K562 (cell line): ENCODE measurements around the gene PCBD1. TPM values are rescaled to one million over a fixed set of nuclear protein-coding genes. Genes with fewer than 3 reads are reported as not detected.

Source experiments
- BACH1 ChIP-seq: fragments of 200-800 bp; sonication (Bioruptor generic); IDR thresholded peaks from 2 replicates; pipeline ENCODE4 v1.6.1; 2016; ENCODE audit warnings: missing genetic modification characterization, missing compliant biosample characterization
- BCL6 ChIP-seq: fragments of 250-450 bp; sonication (Bioruptor Pico); IDR thresholded peaks from 2 replicates; pipeline ENCODE4 v1.4.0; 2020
- C11orf30 ChIP-seq: fragments of 450-650 bp; IDR thresholded peaks from 2 replicates; pipeline ENCODE4 v1.6.1; 2016; ENCODE audit warnings: low read depth, mild to moderate bottlenecking
- CBX5 ChIP-seq: IDR thresholded peaks from 2 replicates; pipeline ENCODE4 v1.6.1; 2014; ENCODE audit warnings: low read depth, borderline replicate concordance
- CHAMP1 ChIP-seq: fragments of 450-650 bp; IDR thresholded peaks from 2 replicates; pipeline ENCODE4 v1.6.1; 2016; ENCODE audit warnings: mild to moderate bottlenecking
- CXXC5 ChIP-seq: fragments of 250-450 bp; sonication (Bioruptor Pico); IDR thresholded peaks from 2 replicates; pipeline ENCODE4 v1.8.0; 2022; ENCODE audit warnings: inconsistent platforms, mild to moderate bottlenecking, moderate library complexity
- FOXA3 ChIP-seq, 2 experiments: fragments of 450-650 bp in 1 of 2; sonication (generic) in 1 of 2; formaldehyde crosslinking; IDR thresholded peaks in 1 of 2; conservative IDR thresholded peaks in 1 of 2; 2 replicates each; pipeline versions ENCODE4 v1.4.0 to v1.8.0; 2020 to 2022; ENCODE audit warnings: mild to moderate bottlenecking in 2 of 2, missing genetic modification reagents in 1 of 2
- HDGF ChIP-seq: fragments of 450-650 bp; IDR thresholded peaks from 2 replicates; pipeline ENCODE4 v1.6.1; 2016
- HMG20B ChIP-seq: fragments of 250-450 bp; sonication (Bioruptor Pico); IDR thresholded peaks from 2 replicates; pipeline ENCODE4 v1.5.0; 2021; ENCODE audit warnings: mild to moderate bottlenecking
- POLR2G ChIP-seq: fragments of 200-400 bp; formaldehyde crosslinking; IDR thresholded peaks from 2 replicates; pipeline ENCODE4 v1.6.1; 2017; ENCODE audit warnings: low read depth, mild to moderate bottlenecking, antibody characterized with exemption, low read length, moderate library complexity
- RHOXF2B ChIP-seq: fragments of 250-450 bp; sonication (Bioruptor Pico); conservative IDR thresholded peaks from 2 replicates; pipeline ENCODE4 v1.5.1; 2021
- SUPT5H ChIP-seq: fragments of 450-650 bp; IDR thresholded peaks from 2 replicates; pipeline ENCODE4 v1.6.1; 2016
- THAP7 ChIP-seq: fragments of 250-450 bp; sonication (Bioruptor Pico); IDR thresholded peaks from 2 replicates; pipeline ENCODE4 v1.5.0; 2021
- THRB ChIP-seq: fragments of 450-650 bp; formaldehyde crosslinking; conservative IDR thresholded peaks from 2 replicates; pipeline ENCODE4 v1.4.0; 2022; ENCODE audit warnings: mild to moderate bottlenecking, missing genetic modification characterization
- ZC3H8 ChIP-seq: fragments of 450-650 bp; IDR thresholded peaks from 2 replicates; pipeline ENCODE4 v1.6.1; 2017
- ZNF518B ChIP-seq: fragments of 250-450 bp; sonication (Bioruptor Pico); IDR thresholded peaks from 2 replicates; pipeline ENCODE4 v1.5.0; 2021; ENCODE audit warnings: mild to moderate bottlenecking, moderate library complexity
- polyA plus RNA-seq, 8 experiments: library from polyadenylated mRNA; depleted of rRNA in 4 of 8; stranded (reverse) in 5 of 8; unstranded in 3 of 8; fragments of >200 nt; fragmentation: Nextera tagmentation in 2 of 8; fragmentation: Illumina TruSeq in 1 of 8; extraction: Ambion mirVana in 2 of 8; extraction: Trizol in 1 of 8; gene quantifications; 2 replicates each; pipeline versions ENCODE4 v1.2.1 to v1.2.3, GENCODE V29; 2011 to 2014; ENCODE audit warnings: inconsistent platforms in 1 of 8, missing spikeins in 1 of 8
- total RNA-seq, 7 experiments: library from RNA; depleted of rRNA in 6 of 7; stranded (reverse); fragments of >200 nt in 6 of 7; fragmentation: Illumina TruSeq in 2 of 7; extraction: Trizol in 2 of 7; gene quantifications; 2 replicates each; pipeline versions ENCODE4 v1.2.1 to v1.2.3, GENCODE V29; 2011 to 2021; ENCODE audit warnings: low replicate concordance in 1 of 7
- TF ChIP-seq, protein P1 (sequence below): sonication (generic); formaldehyde crosslinking; IDR thresholded peaks from 2 replicates; pipeline ENCODE4 v1.8.1; 2022; ENCODE audit warnings: missing genetic modification reagents

Gene PCBD1
- total and polyA plus RNA-seq, 9 of the 15 experiments (the other 6 are each of a cell fraction or from before 2014, with no cell fraction given): 14.6 to 109 (median 57.0) TPM

DNA sequence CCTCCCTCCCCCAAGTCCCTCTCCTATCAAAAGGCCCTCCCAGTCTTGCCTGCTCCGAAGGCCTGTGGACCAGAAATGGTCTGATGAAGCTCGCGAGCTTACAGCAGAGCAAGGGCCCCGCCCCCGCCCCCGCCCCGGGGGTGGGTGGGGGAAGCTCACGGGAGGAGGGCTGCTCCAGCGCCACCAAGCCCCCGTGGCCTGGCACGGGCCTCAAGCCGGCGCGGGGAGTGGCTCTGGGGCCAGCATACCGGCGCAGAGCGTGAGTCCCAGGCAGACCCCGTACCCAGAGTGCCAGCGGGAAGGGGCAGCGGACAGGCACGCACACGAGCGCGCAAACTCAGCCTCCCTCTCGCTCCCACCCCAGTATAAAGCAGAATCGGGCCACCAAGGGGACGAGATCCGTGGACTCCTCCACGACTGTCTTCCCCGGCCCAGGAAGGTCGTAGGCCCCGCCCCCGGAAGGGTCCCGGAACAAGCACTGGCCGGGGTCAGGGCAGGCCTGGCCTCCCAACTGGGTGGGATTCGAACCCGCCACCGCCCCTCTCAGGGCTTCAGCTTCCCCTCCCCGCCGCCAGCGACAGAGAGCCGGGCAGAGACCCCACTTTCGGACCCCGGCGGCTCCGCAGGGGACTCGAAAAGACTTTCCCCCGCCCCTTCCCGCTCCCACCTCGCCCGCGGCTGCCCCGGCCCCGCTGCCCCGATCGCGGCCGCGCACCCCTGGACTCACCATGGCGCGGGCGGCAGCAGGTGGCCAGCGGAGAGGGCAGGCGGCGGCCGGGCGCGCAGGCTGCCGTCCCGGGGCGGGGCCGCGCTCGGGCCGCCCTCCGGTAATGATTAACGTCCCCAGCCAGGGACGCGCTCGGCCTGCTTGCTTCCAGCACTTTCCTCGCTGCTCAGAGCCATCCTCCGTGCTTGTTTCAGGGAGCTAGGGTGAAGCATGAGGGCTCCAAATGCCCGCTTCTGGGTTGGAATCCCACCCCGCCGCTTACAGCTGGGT, at the start of gene PCBD1 (continued):
- no peak for TF ChIP-seq CHAMP1
- TF ChIP-seq ZC3H8: no peak
- peak; percentile 53 for TF ChIP-seq SUPT5H
- TF ChIP-seq BCL6 (CRISPR knock-in tag): no peak
- peak; percentile 94 for TF ChIP-seq HMG20B
- no peak for TF ChIP-seq C11orf30
- no peak for TF ChIP-seq THRB (CRISPR knock-in tag)
- no peak for TF ChIP-seq FOXA3 (CRISPR knock-in tag; conservative IDR thresholded peaks at IDR 0.05 in 1 of 2, IDR thresholded peaks at IDR 0.05 in 1 of 2)
- no peak for TF ChIP-seq BACH1
- TF ChIP-seq CXXC5 (CRISPR knock-in tag): peak; percentile 83
- no peak for TF ChIP-seq HDGF
- no peak for TF ChIP-seq CBX5
- TF ChIP-seq POLR2G: peak; percentile 80
- TF ChIP-seq, protein P1, sequence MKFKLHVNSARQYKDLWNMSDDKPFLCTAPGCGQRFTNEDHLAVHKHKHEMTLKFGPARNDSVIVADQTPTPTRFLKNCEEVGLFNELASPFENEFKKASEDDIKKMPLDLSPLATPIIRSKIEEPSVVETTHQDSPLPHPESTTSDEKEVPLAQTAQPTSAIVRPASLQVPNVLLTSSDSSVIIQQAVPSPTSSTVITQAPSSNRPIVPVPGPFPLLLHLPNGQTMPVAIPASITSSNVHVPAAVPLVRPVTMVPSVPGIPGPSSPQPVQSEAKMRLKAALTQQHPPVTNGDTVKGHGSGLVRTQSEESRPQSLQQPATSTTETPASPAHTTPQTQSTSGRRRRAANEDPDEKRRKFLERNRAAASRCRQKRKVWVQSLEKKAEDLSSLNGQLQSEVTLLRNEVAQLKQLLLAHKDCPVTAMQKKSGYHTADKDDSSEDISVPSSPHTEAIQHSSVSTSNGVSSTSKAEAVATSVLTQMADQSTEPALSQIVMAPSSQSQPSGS (CRISPR knock-in tag): no peak
- no peak for TF ChIP-seq THAP7
- TF ChIP-seq ZNF518B (CRISPR knock-in tag): no peak
- no peak for TF ChIP-seq RHOXF2B (CRISPR knock-in tag)
